NCI-H1105 (cell line): ENCODE measurements around the gene DKK3.

Experiments
- DNase-seq: peaks from one replicate; lab custom pipeline; 2025; lab: John Stamatoyannopoulos, UW

DKK3 gene

DNA sequence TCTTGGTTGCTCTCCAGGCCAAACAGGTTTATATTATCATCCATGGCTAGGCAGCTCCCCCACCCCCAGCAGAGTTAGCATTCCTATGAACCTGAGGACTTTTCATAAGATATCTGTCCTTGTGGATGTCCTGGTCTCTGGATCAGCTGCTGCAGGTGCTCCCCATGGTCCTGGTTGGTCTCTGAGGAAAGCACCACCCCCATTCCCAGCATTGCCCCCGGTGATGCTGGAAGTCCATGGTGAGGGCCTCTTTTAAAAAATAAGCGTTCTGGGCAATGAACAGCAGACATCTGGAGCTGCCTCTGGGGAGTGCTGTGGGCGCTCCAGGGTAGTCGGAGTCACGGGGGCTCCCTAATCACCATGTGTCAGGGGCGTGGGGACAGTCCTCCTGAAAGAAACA, 26.6 kb downstream of the DKK3 start:
- no peak for DNase-seq

DNA sequence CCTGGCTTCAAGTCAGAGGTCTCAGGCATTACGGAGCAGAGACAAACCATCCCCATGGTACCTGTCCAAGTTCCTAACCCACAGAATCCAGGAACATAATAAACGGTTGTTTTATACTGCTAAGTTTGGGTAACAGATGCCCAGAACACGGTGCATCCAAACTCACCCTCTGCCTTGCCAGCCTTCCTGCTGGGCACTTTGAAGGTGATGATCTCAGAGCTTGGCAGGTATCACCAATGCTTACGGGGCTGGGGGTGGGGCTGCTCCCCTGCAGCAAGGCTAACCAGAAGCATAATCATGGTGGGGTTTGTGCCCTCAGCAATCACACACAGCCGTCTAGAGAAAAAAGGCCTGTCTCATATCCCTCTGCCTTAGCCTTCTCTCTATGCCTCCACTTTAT, 27.1 kb downstream of the DKK3 start:
- DNase-seq = no peak

GRCh38 chr11:11980841-11981308, 27.6 kb downstream of the DKK3 start:
- DNase-seq = no peak

DNA sequence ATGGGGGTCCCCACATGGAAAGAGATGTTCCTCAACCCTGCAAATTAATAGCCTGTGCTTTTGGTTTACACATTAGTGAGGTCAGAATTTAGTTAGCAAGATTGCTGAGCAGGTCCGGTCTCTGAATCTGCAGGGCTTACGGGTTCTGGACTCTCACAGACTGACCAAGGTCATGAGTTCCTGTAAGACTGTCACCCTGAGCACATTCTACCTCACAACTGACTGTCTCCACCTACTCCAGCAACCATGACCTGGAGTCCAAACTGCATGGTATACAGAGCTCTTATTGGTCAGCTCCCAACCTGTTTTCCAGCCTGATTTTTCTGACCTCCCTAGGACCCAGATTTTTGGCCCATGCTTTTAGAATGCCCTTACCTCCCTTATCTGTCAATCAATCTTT, 28.2 kb downstream of the DKK3 start:
- no peak for DNase-seq

DNA sequence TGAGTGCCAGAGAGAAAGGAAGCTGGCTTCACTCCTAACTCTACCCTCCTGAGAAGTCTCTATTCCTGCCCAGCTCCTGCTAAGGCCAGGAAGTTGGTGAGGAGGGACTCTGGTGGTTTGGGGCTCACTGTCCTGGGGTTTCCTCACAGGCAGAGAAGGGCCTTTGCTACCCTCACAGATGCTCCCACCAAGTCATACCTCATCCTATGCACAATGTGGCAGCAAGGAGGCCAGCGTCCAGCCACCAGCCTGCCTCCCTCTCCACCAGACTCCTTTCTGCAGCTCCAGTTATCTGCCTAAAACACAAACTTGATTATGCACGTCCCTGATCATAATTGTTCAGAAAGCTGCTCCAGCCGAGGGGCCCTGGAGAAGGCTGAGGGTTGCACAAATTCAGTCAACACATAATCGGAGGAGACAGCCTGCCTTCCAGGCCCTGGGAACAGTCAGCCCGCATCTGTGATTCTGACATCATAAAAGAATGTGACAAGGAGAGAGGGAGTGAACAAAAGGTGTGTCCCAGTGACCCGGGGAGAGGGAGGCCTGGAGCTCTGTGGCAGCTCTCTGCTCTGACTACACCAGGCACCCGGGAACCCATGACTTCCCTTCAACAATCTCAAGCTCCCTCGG, 28.8 kb downstream of the DKK3 start:
- no peak for DNase-seq

GRCh38 chr11:11978792-11979487, 29.5 kb downstream of the DKK3 start:
- DNase-seq = no peak

DNA sequence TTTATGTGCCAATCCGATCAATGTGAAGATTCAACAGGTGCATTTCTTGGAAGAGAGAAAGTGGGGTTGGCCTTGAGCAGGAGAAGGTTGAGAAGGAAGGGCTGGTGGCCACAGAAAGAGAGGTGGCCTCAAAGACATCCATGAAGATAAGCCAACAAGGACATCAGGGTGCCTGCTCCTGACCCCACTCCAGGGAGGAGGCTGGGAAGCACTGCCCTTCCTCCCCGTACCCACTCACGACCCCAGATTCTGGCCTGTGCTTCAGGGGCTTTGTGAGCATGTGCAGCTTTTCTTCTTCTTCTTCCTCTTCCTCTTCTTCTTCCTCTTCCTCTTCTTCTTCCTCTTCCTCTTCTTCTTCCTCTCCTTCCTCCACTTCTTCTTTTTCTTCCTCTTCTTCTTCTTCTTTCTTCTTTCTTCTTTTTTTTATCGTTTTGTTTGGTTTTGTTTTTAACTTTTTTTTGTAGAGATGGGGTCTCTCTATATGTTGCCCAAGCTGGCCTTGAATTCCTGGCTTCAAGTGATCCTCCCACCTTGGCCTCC, 30.3 kb downstream of the DKK3 start:
- DNase-seq = no peak

DNA sequence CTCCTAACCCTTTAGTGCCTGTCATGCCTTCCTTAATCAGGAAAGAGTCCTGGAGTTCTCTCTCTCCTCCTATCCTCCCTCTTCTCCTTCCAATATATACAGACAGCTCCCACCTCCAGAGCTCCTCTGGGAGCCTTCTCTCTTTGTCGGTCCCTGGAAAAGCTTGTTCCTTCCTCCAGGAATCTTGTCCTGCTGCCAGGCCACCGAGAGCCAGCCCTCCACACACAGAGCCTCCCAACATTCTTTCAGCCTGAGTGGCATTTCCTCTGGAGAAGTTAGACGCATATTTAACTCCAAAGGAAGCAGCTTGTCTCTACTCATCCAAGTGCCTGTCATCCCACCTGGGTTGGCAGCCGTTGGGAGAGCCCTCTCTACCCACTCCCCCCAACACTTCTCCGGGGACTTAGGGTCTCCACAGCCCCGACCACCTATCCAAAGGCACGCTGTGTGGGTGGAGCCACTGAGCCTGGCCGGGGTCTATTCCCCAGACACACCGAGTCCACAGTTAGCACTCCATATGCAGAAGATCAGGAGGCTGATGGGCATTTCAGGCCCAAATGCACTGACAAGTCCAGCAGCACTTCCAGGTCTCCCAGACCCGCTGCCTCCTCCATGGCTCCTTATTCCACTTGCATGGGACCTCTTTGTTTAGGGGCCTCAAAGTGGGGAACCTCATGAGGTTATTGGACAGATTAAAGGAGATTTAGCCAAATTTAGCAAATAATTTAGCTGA, 31.1 kb downstream of the DKK3 start:
- no peak for DNase-seq

GRCh38 chr11:11976481-11977127, 31.8 kb downstream of the DKK3 start:
- DNase-seq = no peak

DNA sequence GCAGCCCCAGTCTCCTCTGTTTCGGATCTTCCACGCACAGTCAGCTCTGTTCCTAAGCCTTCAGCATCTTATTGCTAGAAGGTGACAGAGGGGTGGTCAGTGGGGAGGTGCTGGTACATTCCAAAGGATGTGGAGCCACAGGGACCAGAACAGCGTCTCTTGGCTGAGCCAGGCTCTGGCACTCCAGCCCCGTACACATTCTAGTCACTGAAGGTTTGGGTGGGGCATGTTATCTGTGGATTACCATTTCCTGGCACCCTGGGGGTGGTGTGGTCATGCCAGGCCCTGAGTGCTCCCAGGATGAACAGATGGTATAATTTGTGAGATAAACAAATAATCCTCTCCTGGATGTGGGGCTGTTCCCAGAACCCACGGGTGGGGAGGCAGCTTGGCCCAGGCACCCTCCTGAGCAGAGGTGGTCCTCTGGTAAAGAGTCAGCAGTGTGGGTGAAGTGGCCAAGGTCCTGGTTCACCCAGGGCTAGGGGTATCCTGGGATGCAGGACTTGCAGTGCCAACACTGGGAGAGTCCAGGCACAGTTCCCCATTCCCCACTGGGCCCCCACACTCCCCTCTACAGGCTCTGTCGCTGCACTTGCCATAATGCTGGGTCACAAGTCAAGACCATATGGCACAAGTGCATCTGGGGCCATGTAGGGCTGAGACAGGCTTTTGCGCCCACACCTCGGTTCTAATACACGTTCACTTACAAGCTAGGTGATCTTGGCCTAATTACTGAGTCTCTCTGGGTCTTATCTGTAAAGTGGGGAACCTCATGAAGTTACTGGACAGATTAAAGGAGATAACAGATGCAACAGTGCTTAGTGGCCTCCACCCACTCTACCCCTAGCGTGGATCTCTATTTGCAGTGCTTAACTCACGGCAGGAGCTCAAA, 33.0 kb downstream of the DKK3 start:
- DNase-seq = no peak

- no peak for DNase-seq
Measured at GRCh38 chr11:11973866-11974265, 34.6 kb downstream of the DKK3 start.

DNA sequence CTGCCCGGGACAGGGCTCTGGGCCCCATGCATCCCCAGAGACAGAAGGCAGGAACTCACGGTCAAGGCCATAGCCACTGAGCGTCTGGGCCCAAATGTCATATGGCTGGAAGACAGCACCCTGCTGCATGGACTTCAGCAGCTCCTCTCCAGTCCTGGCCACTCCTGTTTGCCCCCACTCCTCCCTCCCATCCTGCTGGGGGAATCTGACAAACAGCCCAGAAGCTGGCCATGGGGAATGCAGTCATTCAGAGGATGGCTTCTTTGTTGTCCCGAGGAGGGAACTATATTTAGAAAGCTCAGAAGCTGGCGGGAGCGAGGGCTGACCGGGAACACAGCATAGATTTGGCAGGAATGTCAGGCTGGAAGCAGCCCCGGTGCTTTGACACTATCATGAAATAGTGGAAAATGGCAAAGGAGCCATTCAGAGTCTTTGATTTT, 35.0 kb downstream of the DKK3 start:
- no peak for DNase-seq

- no peak for DNase-seq
Measured at GRCh38 chr11:11972730-11973341, 35.6 kb downstream of the DKK3 start.

GRCh38 chr11:11971906-11972547, 36.4 kb downstream of the DKK3 start:
- no peak for DNase-seq

- DNase-seq = no peak
Measured at GRCh38 chr11:11970556-11970955, 37.9 kb downstream of the DKK3 start.

DNA sequence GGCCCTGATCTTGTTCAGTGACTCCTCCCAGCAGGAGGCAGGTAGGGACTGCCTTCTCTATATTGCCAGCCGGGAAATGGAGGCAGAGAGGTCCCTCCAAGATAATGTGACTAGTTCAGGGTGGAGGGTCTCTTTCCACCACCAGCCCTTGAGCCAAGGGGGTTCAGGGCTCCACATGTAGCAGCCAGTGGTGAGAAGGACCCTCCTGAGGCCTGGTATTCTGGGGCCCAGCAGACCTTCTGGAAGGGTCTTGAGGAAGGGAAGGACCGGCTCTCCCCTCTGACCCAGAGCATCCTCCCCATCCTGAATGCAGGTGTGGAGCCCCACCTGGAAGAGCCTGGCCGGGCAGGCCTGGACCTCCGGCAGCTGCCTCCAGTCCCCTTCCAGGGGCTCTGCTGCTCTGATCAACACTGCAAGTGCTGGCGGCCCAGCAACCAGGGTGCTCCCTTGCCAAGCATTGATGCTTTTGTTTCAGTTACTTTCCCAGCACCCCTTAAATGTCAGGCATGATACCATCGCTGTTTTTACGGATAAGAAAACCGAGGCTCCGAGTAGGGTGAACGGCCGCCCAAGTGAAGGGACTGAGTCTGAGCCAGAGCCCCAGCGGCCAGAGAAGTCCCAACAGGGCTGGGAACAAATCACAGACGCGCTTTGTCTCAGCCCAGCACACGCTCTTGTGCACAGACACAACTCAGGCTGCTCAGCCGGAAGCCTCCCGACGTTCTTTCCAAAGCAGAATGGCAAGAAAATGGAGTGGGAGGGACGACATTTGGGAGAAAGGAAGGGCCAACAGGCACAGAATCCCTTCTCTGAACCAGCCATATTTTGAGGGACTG, 38.8 kb downstream of the DKK3 start:
- no peak for DNase-seq

DNA sequence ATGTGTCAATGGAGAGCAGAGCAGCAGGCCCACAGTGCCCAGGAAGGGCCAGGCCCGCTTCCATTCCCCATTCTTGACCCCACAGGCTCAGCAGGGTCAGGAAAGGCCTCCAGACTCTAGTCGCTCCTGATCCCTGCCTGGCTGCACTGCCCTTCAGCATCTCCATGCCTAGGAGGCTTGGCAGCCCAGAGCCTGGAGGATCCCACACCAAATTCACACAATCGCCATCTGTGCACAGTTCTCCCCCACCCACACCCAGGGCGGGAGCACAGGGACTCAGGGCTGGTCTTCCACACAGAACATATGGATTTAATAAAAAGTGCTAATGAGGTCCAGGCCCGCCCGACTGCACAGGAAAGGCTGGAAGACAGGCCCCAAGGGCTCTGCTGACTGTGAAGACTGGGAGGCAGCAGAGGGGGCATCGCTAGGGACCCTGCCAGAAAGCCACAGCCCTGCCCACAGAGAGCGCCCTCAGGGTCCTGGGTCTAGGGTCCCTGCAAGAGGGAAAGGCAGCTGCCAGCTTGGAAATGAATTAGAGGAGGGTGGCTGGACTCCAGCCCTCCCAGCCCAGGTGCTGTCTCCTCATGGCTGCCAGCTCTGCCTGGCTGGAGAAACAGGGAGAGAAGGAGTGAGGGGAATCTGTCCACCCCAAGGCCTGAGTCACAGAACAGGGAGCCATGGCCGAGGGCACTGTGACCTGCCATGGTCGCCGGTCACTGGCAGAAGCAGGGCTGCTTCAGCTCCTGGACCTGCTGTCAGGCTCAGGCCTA, 39.7 kb downstream of the DKK3 start:
- no peak for DNase-seq

DNA sequence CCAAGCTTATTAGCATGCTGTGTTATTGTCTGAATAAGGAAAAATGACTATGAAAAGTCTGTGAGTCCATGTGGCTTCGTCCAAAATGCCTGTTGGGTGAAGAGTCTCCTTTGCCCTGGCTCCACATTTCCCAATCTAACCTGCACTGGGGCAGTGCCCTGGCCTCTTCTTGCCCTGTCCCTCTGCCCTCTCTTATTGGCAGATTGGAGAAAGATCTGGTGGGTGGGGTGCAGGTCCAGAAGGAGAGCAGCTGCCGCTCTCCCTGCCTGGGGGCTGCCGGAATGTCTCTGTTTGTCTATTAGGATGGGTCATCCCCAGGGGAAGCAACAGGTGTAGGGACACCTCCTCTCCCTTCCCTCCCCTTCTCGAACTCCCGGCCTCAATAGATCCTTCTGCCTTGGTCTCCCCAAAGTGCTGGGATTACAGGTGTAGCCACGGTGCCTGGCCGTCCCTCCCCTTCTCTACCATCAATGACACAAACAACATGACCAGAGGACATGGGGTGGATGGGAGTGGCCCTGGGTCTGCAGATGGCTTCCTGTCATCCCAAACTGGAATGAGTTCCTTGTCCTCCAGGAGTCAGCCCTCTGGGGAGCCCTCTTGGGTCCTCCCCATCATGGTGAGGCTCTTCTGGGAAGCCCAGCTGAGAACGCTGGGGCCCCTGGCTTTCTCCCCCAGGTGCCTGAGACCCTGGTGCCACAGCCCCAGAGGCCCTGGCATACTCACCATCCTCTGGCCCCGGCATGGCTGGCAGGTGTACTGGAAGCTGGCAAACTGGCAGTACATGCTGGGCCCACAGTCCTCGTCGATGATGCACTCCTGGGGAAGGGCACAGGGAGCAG, 40.5 kb downstream of the DKK3 start:
- no peak for DNase-seq
